Astrocyte (in vitro differentiated cells and primary cell): ENCODE data around the gene TMF1. TPM values are rescaled to one million over a fixed set of nuclear protein-coding genes. Genes with fewer than 3 reads are reported as not detected.

Experiments
- DNase-seq: peaks from one replicate; pipeline ENCODE4 v3.0.0-alpha.2; 2010; ENCODE audit warnings: low read depth
- FAIRE-seq: peaks from 2 replicates; lab custom pipeline; 2011; peaks lifted over from hg19 to GRCh38; lab: Jason Lieb, UNC
- H2AFZ ChIP-seq: 2 replicates; pipeline ENCODE4 v1.6.0; 2012; ENCODE audit warnings: low read depth, low read length, inconsistent platforms
- H3K27ac ChIP-seq: 2 replicates; pipeline ENCODE4 v1.5.1; 2011; ENCODE audit warnings: low read depth, low read length, inconsistent platforms
- H3K27me3 ChIP-seq: 2 replicates; pipeline ENCODE4 v1.6.0; 2011; ENCODE audit warnings: low read length, inconsistent platforms; ENCODE audit not compliant: insufficient read depth
- H3K36me3 ChIP-seq: 2 replicates; pipeline ENCODE4 v1.5.1; 2011; ENCODE audit warnings: low read length, inconsistent platforms; ENCODE audit not compliant: insufficient read depth
- H3K4me1 ChIP-seq: 2 replicates; pipeline ENCODE4 v1.5.1; 2011; ENCODE audit warnings: low read length, inconsistent platforms; ENCODE audit not compliant: insufficient read depth
- H3K4me2 ChIP-seq: 2 replicates; pipeline ENCODE4 v1.6.0; 2012; ENCODE audit warnings: low read length, inconsistent platforms
- H3K4me3 ChIP-seq: 2 replicates; pipeline ENCODE4 v1.5.1; 2011; ENCODE audit warnings: low read depth, mild to moderate bottlenecking, low read length, inconsistent platforms; ENCODE audit not compliant: insufficient read depth
- H3K79me2 ChIP-seq: 2 replicates; pipeline ENCODE4 v1.6.0; 2012; ENCODE audit warnings: mild to moderate bottlenecking, low read length, inconsistent platforms; ENCODE audit not compliant: insufficient read depth
- H3K9ac ChIP-seq: 2 replicates; pipeline ENCODE4 v1.6.0; 2012; ENCODE audit warnings: mild to moderate bottlenecking, low read length, inconsistent platforms
- H3K9me3 ChIP-seq: 2 replicates; pipeline ENCODE4 v1.5.1; 2012; ENCODE audit warnings: low read depth, mild to moderate bottlenecking, low read length, inconsistent platforms; ENCODE audit not compliant: insufficient read depth
- H4K20me1 ChIP-seq: 2 replicates; pipeline ENCODE4 v1.6.0; 2012; ENCODE audit warnings: low read length, inconsistent platforms; ENCODE audit not compliant: insufficient read depth
- H3K27ac Mint-ChIP-seq: one replicate; pipeline ENCODE4 v1.8.0; 2021; ENCODE audit warnings: mild to moderate bottlenecking, mixed read lengths; ENCODE audit not compliant: unreplicated experiment
- H3K27me3 Mint-ChIP-seq: one replicate; pipeline ENCODE4 v1.8.0; 2021; ENCODE audit warnings: low read depth, mixed read lengths; ENCODE audit not compliant: unreplicated experiment
- H3K36me3 Mint-ChIP-seq: one replicate; pipeline ENCODE4 v1.8.0; 2021; ENCODE audit warnings: low read depth, mixed read lengths; ENCODE audit not compliant: unreplicated experiment
- H3K4me1 Mint-ChIP-seq: one replicate; pipeline ENCODE4 v1.8.0; 2021; ENCODE audit warnings: low read depth, mixed read lengths; ENCODE audit not compliant: unreplicated experiment
- H3K4me3 Mint-ChIP-seq: one replicate; pipeline ENCODE4 v1.8.0; 2021; ENCODE audit warnings: mild to moderate bottlenecking, moderate library complexity, mixed read lengths; ENCODE audit not compliant: unreplicated experiment
- H3K9me3 Mint-ChIP-seq: one replicate; pipeline ENCODE4 v1.8.0; 2021; ENCODE audit warnings: mild to moderate bottlenecking, mixed read lengths; ENCODE audit not compliant: unreplicated experiment
- EZH2 ChIP-seq: IDR thresholded peaks from 2 replicates; pipeline ENCODE4 v1.6.1; 2012; ENCODE audit warnings: mild to moderate bottlenecking, low read length, inconsistent platforms; ENCODE audit not compliant: insufficient read depth
- microRNA-seq: library from miRNA; unstranded; fragments of <30 nt; microRNA quantifications from one replicate; pipeline ENCODE4 v1.2.0, GENCODE V29; 2020
- total RNA-seq: library from RNA; stranded (reverse); gene quantifications from 2 replicates; pipeline ENCODE4 v1.2.1, GENCODE V29; 2021
- TF ChIP-seq, protein P1 (sequence below): IDR thresholded peaks from 2 replicates; pipeline ENCODE4 v1.5.1; 2011; ENCODE audit warnings: low read depth, mild to moderate bottlenecking, inconsistent platforms, low read length, moderate library complexity; ENCODE audit not compliant: insufficient read depth

TMF1 gene
- total RNA-seq, 1 donor from 2014 or later: 46.8 TPM

DNA sequence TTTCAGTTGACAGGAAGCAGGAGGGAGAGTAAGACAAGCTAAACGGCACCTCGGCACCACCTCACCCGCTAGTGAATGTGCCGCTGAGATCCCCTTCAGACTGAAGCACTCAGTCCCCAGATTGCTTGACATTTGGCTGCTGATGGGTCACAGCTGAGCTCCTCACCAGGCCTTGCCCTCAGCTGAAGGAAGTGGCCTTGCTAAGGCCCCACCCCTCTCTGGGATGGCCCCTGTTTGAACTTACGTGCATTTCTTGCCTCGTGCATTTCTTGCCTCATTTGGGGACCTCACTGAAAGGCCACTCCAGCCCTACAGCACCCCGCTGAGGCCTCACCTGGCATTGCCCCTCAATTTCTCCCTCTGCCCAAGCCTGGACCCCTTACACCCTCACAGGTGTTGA lies 78.5 kb downstream of the TMF1 start:
- FAIRE-seq: no peak
- Histone ChIP-seq H3K9me3 (no peaks in the 10 kb centered on the region), H3K4me1 (no peaks in the 10 kb centered on the region), H3K36me3 (peaks cover 25% of the 10 kb centered on the region), H3K9ac (no peak overlapping the region), H3K27ac (no peak overlapping the region), H2AFZ (no peak overlapping the region), H3K79me2 (no peaks in the 10 kb centered on the region), H3K4me3 (no peak overlapping the region), H4K20me1 (no peaks in the 10 kb centered on the region), H3K4me2 (no peak overlapping the region), H3K27me3 (no peaks in the 10 kb centered on the region)
- Mint-ChIP-seq H3K27ac (no peak overlapping the region), H3K36me3 (peaks cover 5% of the 10 kb centered on the region), H3K4me1 (no peaks in the 10 kb centered on the region), H3K4me3 (no peak overlapping the region), H3K9me3 (no peaks in the 10 kb centered on the region), H3K27me3 (peaks cover 15% of the 10 kb centered on the region)
- no peak for DNase-seq
- no peak for TF ChIP-seq EZH2
- TF ChIP-seq, protein P1, sequence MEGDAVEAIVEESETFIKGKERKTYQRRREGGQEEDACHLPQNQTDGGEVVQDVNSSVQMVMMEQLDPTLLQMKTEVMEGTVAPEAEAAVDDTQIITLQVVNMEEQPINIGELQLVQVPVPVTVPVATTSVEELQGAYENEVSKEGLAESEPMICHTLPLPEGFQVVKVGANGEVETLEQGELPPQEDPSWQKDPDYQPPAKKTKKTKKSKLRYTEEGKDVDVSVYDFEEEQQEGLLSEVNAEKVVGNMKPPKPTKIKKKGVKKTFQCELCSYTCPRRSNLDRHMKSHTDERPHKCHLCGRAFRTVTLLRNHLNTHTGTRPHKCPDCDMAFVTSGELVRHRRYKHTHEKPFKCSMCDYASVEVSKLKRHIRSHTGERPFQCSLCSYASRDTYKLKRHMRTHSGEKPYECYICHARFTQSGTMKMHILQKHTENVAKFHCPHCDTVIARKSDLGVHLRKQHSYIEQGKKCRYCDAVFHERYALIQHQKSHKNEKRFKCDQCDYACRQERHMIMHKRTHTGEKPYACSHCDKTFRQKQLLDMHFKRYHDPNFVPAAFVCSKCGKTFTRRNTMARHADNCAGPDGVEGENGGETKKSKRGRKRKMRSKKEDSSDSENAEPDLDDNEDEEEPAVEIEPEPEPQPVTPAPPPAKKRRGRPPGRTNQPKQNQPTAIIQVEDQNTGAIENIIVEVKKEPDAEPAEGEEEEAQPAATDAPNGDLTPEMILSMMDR: no peak

DNA sequence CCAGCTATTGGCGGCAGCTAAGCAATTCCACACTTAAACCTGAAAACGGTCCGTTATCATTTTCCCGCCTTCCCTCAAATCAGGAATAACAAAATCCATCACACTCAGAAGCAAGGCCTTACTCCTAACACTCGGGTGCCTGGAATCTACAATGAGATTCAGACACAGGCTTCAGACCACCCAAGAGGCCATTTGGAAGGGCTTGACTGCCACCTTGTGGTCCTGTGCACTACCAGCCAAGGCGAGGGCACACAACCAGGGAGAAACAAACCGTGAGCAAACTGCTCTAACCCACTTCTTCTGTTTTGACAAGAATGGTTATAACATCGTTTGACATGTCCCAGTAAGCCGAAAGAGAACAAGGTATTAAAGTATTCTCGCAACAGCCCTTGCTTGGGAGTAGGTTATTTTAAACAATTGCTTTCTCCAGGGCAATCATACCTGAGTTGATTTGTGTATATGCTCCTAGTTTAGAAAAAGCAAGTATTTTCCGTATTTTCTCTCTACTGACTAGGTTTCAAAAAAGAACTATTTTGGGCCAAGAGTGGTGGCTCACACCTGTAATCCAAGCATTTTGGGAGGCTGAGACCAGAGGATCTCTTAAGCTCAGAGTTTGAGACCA lies 79.7 kb downstream of the TMF1 start:
- Histone ChIP-seq H3K4me3 (no peak overlapping the region), H3K4me2 (no peak overlapping the region), H3K27ac (no peak overlapping the region), H3K27me3 (no peaks in the 10 kb centered on the region), H3K36me3 (peaks cover 15% of the 10 kb centered on the region), H3K4me1 (no peaks in the 10 kb centered on the region), H4K20me1 (no peaks in the 10 kb centered on the region), H3K79me2 (no peaks in the 10 kb centered on the region), H3K9ac (no peak overlapping the region), H2AFZ (no peak overlapping the region), H3K9me3 (no peaks in the 10 kb centered on the region)
- Mint-ChIP-seq H3K4me3 (no peak overlapping the region), H3K4me1 (no peaks in the 10 kb centered on the region), H3K27me3 (peaks cover 18% of the 10 kb centered on the region), H3K9me3 (no peaks in the 10 kb centered on the region), H3K27ac (no peak overlapping the region), H3K36me3 (peaks cover 4% of the 10 kb centered on the region)
- TF ChIP-seq EZH2: no peak
- TF ChIP-seq, protein P1: peak; percentile 74
- peak; percentile 55 for FAIRE-seq
- DNase-seq: peak; percentile 23

Small RNA genes within 50 kb of the gene (microRNA-seq; reads per million reads assigned to microRNA genes)
- 1.6 reads per million for gene MIR3136

Other genes with a start within 250 kb of the TMF1 start
- not detected in 2 replicates for gene TAFA4, start 119.8 kb downstream of the TMF1 start, total RNA-seq
- gene EOGT, start 38.6 kb downstream of the TMF1 start, total RNA-seq: 32.3 and 35.2 TPM in 2 replicates
- gene UBA3, start 28.0 kb upstream of the TMF1 start, total RNA-seq: 73.4 and 79.2 TPM in 2 replicates
- 160 and 166 TPM in 2 replicates for gene ARL6IP5, start 32.6 kb upstream of the TMF1 start, total RNA-seq
- 0.07 TPM in 1 of 2 replicates, not detected in the other for gene LMOD3, start 70.3 kb upstream of the TMF1 start, total RNA-seq